GM21529 (cell line): Measurements from ENCODE around the gene AKAP6.
"Not testable (repeated sequence)": the region's sequence is repeated elsewhere in the genome, so short reads cannot be mapped to it uniquely, and the experiment has no call there.

Experiments
- ATAC-seq: cut with Tn5 transposase; IDR thresholded peaks from one replicate; pipeline ENCODE4 v1.9.1; 2021; ENCODE audit not compliant: unreplicated experiment

Gene AKAP6

DNA sequence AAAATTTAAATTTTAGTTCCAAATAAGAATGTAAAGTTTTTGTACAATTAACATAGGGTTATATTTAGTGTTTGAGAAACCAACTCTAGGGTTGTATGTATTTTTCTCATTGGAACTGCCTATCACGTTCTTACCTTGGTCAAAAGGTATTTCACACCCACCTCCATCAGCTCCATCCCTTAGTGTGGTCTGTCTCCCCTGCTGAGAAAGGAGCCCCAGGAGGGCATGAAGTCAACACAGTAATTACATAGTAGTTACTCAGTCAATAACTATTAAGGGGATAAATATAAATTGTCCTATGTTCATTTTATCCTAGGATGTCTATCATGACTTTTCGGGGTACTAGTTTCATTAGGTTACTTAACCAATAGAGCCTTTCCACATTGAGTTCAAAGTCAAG, 106.3 kb downstream of the AKAP6 start:
- no peak for ATAC-seq

DNA sequence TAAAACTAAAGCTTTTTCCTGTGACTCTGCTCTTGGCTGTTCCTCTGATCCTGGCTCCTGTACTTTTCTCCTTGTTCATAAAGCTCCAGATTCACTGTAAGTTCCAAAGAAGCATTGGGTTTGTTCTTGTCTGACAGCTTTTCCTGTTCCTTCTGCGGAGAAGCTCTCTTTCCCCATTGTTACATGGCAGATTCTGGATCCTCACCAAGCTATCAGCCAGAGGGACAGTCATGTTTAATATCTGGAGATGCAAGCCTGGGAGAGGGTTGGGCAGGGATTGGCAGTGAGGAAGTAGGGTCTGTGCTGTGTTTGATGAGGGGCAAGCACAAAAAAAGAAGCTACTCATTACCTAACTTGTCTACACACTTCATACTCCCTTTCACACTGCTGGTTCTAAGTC, 107.9 kb downstream of the AKAP6 start:
- no peak for ATAC-seq

DNA sequence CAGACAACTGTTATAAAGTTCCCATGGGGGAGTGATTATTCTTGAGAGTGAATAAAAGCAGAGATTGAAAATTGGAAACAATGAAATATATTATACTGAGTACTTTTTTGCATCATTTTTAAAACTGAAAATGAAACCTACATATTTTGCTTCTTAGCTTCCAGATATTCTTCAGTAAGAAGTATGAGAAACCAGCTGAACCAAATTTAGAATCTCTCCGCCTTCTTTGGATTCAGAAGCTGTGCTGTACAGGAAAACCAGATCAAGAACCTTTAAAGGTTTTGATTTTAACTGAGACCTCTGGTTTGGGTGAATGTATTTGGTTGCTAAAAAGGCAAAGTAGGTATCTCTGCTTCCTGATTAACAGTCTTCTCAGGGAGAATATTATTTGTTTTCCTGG, 109.4 kb downstream of the AKAP6 start:
- no peak for ATAC-seq

- ATAC-seq = no peak
Measured at GRCh38 chr14:32443890-32444661, 115.0 kb downstream of the AKAP6 start.

GRCh38 chr14:32447371-32447770, 118.3 kb downstream of the AKAP6 start:
- ATAC-seq = no peak

DNA sequence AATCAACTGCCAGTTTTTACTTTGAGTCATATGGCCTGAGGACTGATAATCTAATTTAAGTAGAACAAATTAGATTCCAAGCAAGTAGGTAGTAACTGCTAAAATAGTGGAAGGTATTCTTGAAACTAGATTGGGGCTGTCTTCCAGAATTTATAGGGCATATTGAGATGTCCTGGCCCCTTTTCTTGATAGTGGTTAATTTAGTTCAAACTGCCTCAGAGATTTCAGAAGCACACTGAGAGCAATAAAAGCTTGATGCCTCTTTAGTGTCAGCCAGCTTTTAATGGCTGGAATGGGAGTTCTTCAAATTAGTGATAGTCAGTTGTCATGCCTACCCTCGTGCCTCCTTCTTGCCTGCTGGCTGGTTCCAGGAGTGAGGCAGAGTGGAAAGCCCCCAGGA, 120.5 kb downstream of the AKAP6 start:
- no peak for ATAC-seq

DNA sequence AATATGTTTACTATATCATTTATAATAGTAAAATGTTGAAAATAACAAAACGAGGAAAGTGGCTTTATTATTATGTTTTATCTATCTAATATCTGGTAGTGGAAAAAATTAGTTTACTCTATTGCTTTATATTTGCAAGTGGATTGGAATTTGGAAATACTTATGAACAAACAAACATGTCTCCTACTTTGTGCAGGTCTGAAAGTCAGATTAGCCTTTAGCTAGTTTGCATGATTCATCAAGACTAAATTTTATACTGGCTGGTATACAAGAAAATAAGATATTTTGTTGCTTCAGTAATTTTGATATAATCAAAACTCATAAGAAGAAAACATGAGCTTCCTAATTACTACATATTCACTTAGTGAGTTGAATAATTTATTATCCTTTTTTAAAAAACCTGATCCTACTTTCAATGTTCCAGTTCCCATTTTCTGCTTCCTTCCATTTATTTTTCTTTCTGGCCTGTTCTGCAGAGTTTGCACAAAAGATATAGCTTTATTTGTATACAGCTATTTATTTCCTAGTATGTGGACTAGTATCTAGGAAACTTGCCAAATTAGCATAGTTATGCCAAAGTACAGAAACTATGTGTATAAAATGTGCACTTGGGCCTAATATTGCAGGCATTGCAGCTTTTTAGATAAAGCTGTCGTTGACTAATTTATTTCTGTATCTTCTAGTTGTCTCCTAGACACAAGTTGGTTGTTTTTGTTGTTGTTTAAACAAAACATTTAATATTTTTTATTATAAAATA, 122.0 kb downstream of the AKAP6 start:
- no peak for ATAC-seq

GRCh38 chr14:32453857-32454810, 125.0 kb downstream of the AKAP6 start:
- ATAC-seq = no peak

- ATAC-seq = no peak
Measured at GRCh38 chr14:32457213-32457920, 128.3 kb downstream of the AKAP6 start.

DNA sequence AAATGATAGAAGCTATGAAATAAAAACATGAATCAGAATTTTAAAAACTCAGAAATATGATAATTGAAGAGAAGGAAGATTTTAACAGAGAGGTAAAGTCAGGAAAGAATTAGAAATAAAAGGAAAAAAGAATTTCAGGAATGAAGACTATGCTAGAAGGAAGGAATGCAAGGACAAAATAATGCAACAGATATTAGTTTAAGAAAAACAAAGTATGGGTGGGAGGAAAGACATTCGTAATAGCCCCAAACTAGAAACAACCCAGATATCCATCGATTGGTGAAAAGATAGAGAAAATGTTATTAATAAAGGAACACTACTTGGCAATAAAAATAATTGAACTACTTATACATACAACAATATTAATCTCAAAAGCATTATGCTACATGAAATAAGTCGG, 129.6 kb downstream of the AKAP6 start:
- ATAC-seq = no peak

GRCh38 chr14:32460267-32460666, 131.2 kb downstream of the AKAP6 start:
- no peak for ATAC-seq

DNA sequence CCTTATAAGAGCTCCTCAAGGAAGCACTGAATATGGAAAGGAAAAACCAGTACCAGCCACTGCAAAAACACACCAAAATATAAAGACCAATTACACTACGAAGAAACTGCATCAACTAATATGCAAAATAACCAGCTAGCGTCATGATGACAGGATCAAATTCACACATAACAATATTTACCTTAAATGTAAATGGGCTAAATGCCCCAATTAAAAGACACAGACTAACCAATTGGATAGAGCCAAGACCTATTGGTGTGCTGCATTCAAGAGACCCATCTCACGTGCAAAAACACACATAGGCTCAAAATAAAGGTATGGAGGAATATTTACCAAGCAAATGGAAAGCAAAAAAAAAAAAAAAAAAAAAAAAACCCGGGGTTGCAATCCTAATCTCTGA, 133.5 kb downstream of the AKAP6 start:
- ATAC-seq = not testable (repeated sequence)

GRCh38 chr14:32468955-32469354, 139.9 kb downstream of the AKAP6 start:
- ATAC-seq = no peak

GRCh38 chr14:32469388-32470160, 140.5 kb downstream of the AKAP6 start:
- ATAC-seq = no peak

DNA sequence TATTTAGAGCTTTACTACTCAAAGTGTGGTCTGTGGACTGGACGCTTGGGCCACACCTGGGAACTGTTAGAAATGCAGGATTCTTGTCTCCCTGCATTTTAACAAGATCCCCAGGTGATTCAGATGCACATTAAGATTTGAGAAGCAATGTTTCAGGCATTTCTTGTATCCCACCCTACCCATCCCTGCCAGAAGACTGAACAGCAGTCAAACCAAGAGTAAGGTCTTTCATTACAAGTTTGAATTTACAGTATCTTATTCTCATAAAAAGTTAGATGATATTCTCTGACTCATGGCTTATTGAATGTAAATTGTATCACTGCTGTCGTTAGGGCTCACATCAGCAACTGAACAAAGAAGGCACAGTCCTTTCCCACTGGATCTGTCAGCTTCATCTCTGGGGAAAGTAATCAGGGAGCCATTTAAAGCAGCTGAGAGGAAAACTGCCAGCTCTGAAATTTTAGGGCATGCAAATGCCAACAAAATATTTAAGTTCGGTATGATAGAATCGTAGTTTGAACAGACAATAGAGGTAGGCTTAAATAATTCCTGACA, 141.1 kb downstream of the AKAP6 start:
- ATAC-seq = no peak

DNA sequence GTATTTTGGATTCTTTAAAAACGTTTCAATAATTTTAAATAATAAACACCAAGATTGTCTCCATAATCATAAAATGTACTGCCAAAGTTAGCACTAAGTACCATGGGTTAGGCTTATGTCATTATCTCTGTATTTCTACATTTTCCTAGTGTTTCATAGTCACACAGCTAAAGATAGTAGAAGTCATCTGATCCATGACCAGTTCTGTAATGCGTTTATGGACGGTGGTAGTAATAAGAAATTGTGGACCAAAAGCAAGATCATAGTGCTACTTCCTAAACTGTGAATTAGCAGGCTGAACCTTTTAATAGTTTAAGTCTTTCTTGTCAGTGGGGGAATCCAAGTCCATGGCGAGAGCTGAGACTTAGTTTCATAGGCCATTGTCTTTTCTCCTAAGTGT, 142.1 kb downstream of the AKAP6 start:
- no peak for ATAC-seq

DNA sequence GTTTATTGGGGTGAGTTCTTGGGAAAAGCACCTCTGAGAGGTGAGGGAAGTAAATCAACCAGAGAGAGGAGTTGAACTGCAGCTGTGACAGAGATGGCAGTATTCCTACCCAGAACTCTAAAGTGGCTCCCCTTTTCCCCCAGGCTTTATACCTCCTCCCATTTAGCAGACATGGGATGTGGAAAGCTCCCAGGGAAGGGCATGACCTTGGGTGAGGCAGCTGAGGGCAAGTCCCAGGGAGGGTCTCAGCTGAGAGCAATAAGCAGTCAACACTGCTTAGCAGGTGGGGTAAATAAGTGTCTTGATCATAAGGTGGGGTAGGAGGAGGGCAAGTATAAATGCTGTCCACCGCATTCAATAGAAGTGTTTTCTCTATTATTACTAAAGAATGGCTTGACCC, 143.0 kb downstream of the AKAP6 start:
- ATAC-seq = no peak

DNA sequence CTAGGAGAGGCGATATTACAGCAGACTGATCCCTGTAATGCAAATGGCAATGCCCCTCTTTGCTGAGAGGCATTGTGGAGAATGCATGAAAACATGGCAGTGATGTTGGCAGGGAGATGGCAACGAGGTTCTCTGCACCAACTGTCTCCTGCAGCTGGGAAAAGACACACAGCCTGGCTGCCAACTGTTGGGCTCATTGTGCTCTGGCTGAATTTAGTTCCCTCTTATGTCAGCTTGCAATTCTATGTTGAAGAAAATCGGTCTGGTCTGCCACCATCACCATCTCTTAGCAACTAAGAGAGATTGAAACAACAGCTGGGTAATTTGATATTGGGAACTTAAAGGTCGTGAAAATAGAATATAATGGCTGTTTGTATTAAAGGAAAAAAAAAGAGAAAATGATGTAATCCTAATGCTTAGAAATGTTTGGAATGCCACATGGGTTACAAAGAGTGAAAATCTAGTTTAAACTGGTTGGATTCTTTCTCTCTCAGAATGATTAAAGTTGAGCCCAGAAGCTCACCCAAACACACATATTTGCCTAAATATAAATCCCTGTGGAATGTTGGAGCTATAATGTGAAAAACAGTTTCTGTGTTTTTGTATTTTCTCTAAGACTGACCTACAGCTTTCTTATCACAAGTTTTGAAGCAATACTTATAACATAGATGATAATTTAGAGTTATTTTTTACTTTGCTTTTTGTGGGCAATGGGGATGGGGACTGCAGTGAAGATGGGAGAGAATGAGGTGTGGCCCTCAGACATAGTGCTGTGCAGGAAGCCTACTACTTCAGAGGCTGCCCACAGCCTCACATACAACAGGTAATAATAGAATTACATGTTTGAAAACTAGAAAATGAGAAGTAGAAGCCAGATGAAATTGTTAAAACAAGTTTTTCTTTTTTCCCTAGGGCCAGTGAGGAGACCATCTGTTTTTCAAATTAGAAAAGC, 143.7 kb downstream of the AKAP6 start:
- no peak for ATAC-seq

DNA sequence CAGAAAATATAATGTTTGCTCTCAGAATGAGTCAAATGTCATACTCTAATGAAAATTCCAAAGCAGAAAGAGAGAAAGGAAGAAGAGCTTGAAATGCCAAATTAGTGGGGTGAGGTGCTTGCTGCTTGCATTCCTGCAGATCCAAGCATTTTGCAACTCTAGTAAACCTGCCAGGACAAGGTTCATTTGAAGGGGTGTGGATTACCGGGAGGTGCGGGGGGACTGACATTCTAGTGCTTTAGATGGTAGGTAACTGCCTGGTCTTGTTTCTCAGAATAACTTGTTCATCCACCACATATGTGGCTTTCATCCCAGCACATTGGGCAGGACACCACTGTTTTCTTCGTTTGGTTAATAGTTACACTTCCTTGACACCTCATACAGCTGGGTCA, 144.4 kb downstream of the AKAP6 start:
- no peak for ATAC-seq
